B cell (primary cell): Measurements from ENCODE around the gene TRIO. TPM values are rescaled to one million over a fixed set of nuclear protein-coding genes. Genes with fewer than 3 reads are reported as not detected.

Experiments
- ATAC-seq: fragments of 200-7000 bp; cut with Tn5 transposase; one replicate; pipeline ENCODE4 v1.10.0; 2021; ENCODE audit warnings: low read depth, mild to moderate bottlenecking, moderate number of reproducible peaks, moderate library complexity
- CTCF ChIA-PET: fragments of 350-600 bp; sonication (Branson Sonifier 250); formaldehyde crosslinking; loops from one replicate; lab custom pipeline; 2021; ENCODE audit warnings: antibody characterized with exemption, inconsistent platforms; lab: Charles Lee
- POLR2A ChIA-PET: fragments of 350-600 bp; sonication (Branson Sonifier 250); formaldehyde crosslinking; loops from one replicate; lab custom pipeline; 2021; ENCODE audit warnings: antibody characterized with exemption; lab: Charles Lee
- DNase-seq: peaks from one replicate; pipeline ENCODE4 v3.0.0; 2013
- H2AFZ ChIP-seq: 2 replicates; pipeline ENCODE4 v1.6.1; 2012; ENCODE audit warnings: mild to moderate bottlenecking, low read depth, low read length; ENCODE audit not compliant: insufficient read depth, poor library complexity, severe bottlenecking
- H3K27ac ChIP-seq, 2 donors: 1 replicate in 1 of 2; 2 replicates in 1 of 2; pipeline ENCODE4 v1.5.1; 2012 to 2013; ENCODE audit warnings: low read length in 2 of 2, mild to moderate bottlenecking in 2 of 2, moderate library complexity in 1 of 2
- H3K27me3 ChIP-seq, 4 experiments: fragments of 200-600 bp in 1 of 4; sonication (generic) in 1 of 4; replicated peaks in 1 of 4; 1 replicate in 2 of 4; 2 replicates in 2 of 4; pipeline versions ENCODE4 v1.6.1 to v1.7.0; 2013 to 2016; ENCODE audit warnings: low read length in 3 of 4, mild to moderate bottlenecking in 2 of 4, mixed read lengths in 1 of 4, moderate library complexity in 1 of 4; ENCODE audit not compliant: insufficient read depth in 4 of 4, control insufficient read depth in 3 of 4; ENCODE audit errors: control extremely low read depth in 1 of 4
- H3K36me3 ChIP-seq, 2 experiments: replicated peaks in 1 of 2; 1 replicate in 1 of 2; 2 replicates in 1 of 2; pipeline versions ENCODE4 v1.6.1 to v1.7.1; 2013; ENCODE audit warnings: low read length in 1 of 2; ENCODE audit not compliant: insufficient read depth in 2 of 2, control insufficient read depth in 1 of 2; ENCODE audit errors: control extremely low read depth in 1 of 2, extremely low read depth in 1 of 2
- H3K4me1 ChIP-seq, 2 donors: fragments of 200-600 bp in 1 of 2; sonication (generic) in 1 of 2; 1 replicate in 1 of 2; 2 replicates in 1 of 2; pipeline versions ENCODE4 v1.5.1 to v1.6.1; 2013 to 2017; ENCODE audit warnings: low read length in 2 of 2; ENCODE audit not compliant: control insufficient read depth in 2 of 2, insufficient read depth in 2 of 2
- H3K4me2 ChIP-seq: replicated peaks from 2 replicates; pipeline ENCODE3; 2012; ENCODE audit warnings: mild to moderate bottlenecking, low read depth, low read length; ENCODE audit not compliant: poor library complexity, severe bottlenecking
- H3K4me3 ChIP-seq, 5 experiments: fragments of 200-600 bp in 1 of 5; sonication (generic) in 1 of 5; 1 replicate in 3 of 5; 2 replicates in 2 of 5; pipeline versions ENCODE4 v1.5.1 to v1.7.0; 2011 to 2016; ENCODE audit warnings: low read length in 4 of 5, mild to moderate bottlenecking in 4 of 5, low read depth in 2 of 5, control low read depth in 1 of 5, moderate library complexity in 1 of 5; ENCODE audit not compliant: insufficient read depth in 1 of 5; ENCODE audit errors: control extremely low read depth in 1 of 5, extremely low read depth in 1 of 5
- H3K79me2 ChIP-seq: fragments of 200-600 bp; sonication (generic); one replicate; pipeline ENCODE4 v1.6.0; 2016; ENCODE audit warnings: low read length; ENCODE audit not compliant: control insufficient read depth, insufficient read depth
- H3K9ac ChIP-seq: fragments of 200-600 bp; sonication (generic); 2 replicates; pipeline ENCODE4 v1.6.1; 2017; ENCODE audit warnings: mild to moderate bottlenecking, low read length, moderate library complexity
- H3K9me3 ChIP-seq, 3 donors: one replicate each; pipeline versions ENCODE4 v1.6.1 to v1.7.1; 2013; ENCODE audit warnings: low read length in 2 of 3; ENCODE audit not compliant: control insufficient read depth in 2 of 3, insufficient read depth in 1 of 3; ENCODE audit errors: control extremely low read depth in 1 of 3
- H4K20me1 ChIP-seq: 2 replicates; pipeline ENCODE4 v1.6.0; 2012; ENCODE audit warnings: mild to moderate bottlenecking, low read length; ENCODE audit not compliant: insufficient read depth, control insufficient read depth, poor library complexity, severe bottlenecking
- H3K27ac Mint-ChIP-seq: one replicate; pipeline ENCODE4 v1.8.0; 2021; ENCODE audit warnings: mixed read lengths
- H3K27me3 Mint-ChIP-seq: one replicate; pipeline ENCODE4 v1.8.0; 2021; ENCODE audit warnings: mixed read lengths
- H3K4me1 Mint-ChIP-seq: one replicate; pipeline ENCODE4 v1.8.0; 2021; ENCODE audit warnings: mixed read lengths
- H3K4me3 Mint-ChIP-seq: one replicate; pipeline ENCODE4 v1.8.0; 2021; ENCODE audit warnings: mixed read lengths
- H3K9me3 Mint-ChIP-seq: one replicate; pipeline ENCODE4 v1.8.0; 2022; ENCODE audit warnings: mixed read lengths; ENCODE audit not compliant: insufficient read depth
- CTCF ChIP-seq: fragments of 200-600 bp; IDR thresholded peaks from one replicate; pipeline ENCODE4 v1.8.0; 2022; ENCODE audit warnings: antibody characterized with exemption, mild to moderate bottlenecking
- EZH2 ChIP-seq: IDR thresholded peaks from 2 replicates; pipeline ENCODE4 v1.6.1; 2012; ENCODE audit warnings: borderline replicate concordance, low read depth, mild to moderate bottlenecking, moderate library complexity, low read length; ENCODE audit not compliant: insufficient read depth, poor library complexity, severe bottlenecking
- WGBS: methylation state at CpG from one replicate; pipeline ENCODE4 v1.1.5; 2013; ENCODE audit warnings: missing lambda C conversion rate; ENCODE audit not compliant: insufficient coverage; 5-methylcytosine and 5-hydroxymethylcytosine counted together
- intact Hi-C: fragments of 100-400 bp; cut with micrococcal nuclease; formaldehyde crosslinking; loops from one replicate; pipeline ENCODE4 v1.10.0; 2022
- polyA plus RNA-seq: library from polyadenylated mRNA; depleted of rRNA; stranded (reverse); fragments of >200 nt; gene quantifications from 2 replicates; pipeline ENCODE4 v1.2.3, GENCODE V29; 2012
- total RNA-seq, 2 donors: library from RNA; stranded (reverse); fragments of 120-200 nt in 1 of 2; gene quantifications; 1 replicate in 1 of 2; 2 replicates in 1 of 2; pipeline versions ENCODE4 v1.2.3 to v1.2.4, GENCODE V29; 2013 to 2022

TRIO gene
- total and polyA plus RNA-seq, 2 donors (not counting 1 experiment from before 2014, with no cell fraction given): 90.5 to 479 TPM

GRCh38 chr5:14257995-14258403, 114.9 kb downstream of the TRIO start:
- Histone ChIP-seq H3K36me3 (peaks cover 0 to 3% of the 10 kb centered on the region in 2 experiments), H3K27ac (no peak overlapping the region), H3K4me1 (peaks cover 21 to 31% of the 10 kb centered on the region in 2 donors), H3K79me2 (peaks cover 87% of the 10 kb centered on the region), H4K20me1 (peaks cover 74% of the 10 kb centered on the region), H3K4me2 (peak overlapping the region; percentile 53), H3K9me3 (peaks cover 5 to 21% (median 12%) of the 10 kb centered on the region in 3 donors), H3K4me3 (no peak overlapping the region), H3K27me3 (no peaks in the 10 kb centered on the region), H2AFZ (no peak overlapping the region), H3K9ac (no peak overlapping the region)
- CTCF ChIA-PET: interaction anchor here (0.6 to 3.9 kb wide), 6 partner anchors 9 to 150 kb away, joined by 3 to 25 read pairs (median 6); no protein-coding TSS in a partner anchor
- Mint-ChIP-seq H3K27ac (peak overlapping the region; percentile 70), H3K4me3 (peak overlapping the region; percentile 64), H3K9me3 (peaks cover 2% of the 10 kb centered on the region), H3K27me3 (no peaks in the 10 kb centered on the region), H3K4me1 (peaks cover 74% of the 10 kb centered on the region)
- DNase-seq (no peak), ATAC-seq (peak; percentile 47)
- POLR2A ChIA-PET: interaction anchor here (0.8 to 1.2 kb wide), 2 partner anchors 113 to 246 kb away, joined by 3 read pairs; no protein-coding TSS in a partner anchor
- intact Hi-C loops: no loop called here
- 56% methylated on average over 4 of the region's 7 CpGs for WGBS
- TF ChIP-seq CTCF (no peak), EZH2 (no peak)

GRCh38 chr5:14258840-14259239, 115.7 kb downstream of the TRIO start:
- H3K9me3 Mint-ChIP-seq: peaks cover 2% of the 10 kb centered on the region
- peak overlapping the region; percentile 79 for H3K27ac Mint-ChIP-seq
- TF ChIP-seq CTCF (peak; percentile 17), EZH2 (no peak)
- H3K27ac ChIP-seq: no peak overlapping the region
- POLR2A ChIA-PET: interaction anchor here (0.8 to 1.2 kb wide), 2 partner anchors 113 to 247 kb away, joined by 3 read pairs; no protein-coding TSS in a partner anchor
- no peak overlapping the region for H3K4me3 ChIP-seq
- DNase-seq (peak; percentile 37), ATAC-seq (peak; percentile 35)
- H3K27me3 ChIP-seq: no peaks in the 10 kb centered on the region
- no peak overlapping the region for H3K9ac ChIP-seq
- CTCF ChIA-PET: interaction anchor here (0.7 to 3.9 kb wide), 8 partner anchors 10 to 151 kb away, joined by 3 to 25 read pairs (median 4); no protein-coding TSS in a partner anchor
- peaks cover 0 to 3% of the 10 kb centered on the region in 2 experiments for H3K36me3 ChIP-seq
- H3K27me3 Mint-ChIP-seq: no peaks in the 10 kb centered on the region
- peaks cover 77% of the 10 kb centered on the region for H3K4me1 Mint-ChIP-seq
- intact Hi-C loops: no loop called here
- peaks cover 5 to 21% (median 12%) of the 10 kb centered on the region in 3 donors for H3K9me3 ChIP-seq
- peak overlapping the region; percentile 48 for H3K4me3 Mint-ChIP-seq
- peak overlapping the region; percentile 53 for H3K4me2 ChIP-seq
- peaks cover 25 to 35% of the 10 kb centered on the region in 2 donors for H3K4me1 ChIP-seq
- H3K79me2 ChIP-seq: peaks cover 81% of the 10 kb centered on the region
- WGBS: 33% methylated on average over 7 of the region's 11 CpGs
- no peak overlapping the region for H2AFZ ChIP-seq
- peaks cover 70% of the 10 kb centered on the region for H4K20me1 ChIP-seq
